H9 (cell line): Measurements from ENCODE around the gene STIM2. TPM values are rescaled to one million over a fixed set of nuclear protein-coding genes. Genes with fewer than 3 reads are reported as not detected.

Source experiments
- DNase-seq: peaks from one replicate; pipeline ENCODE4 v3.0.0-alpha.2; 2017
- H2AFZ ChIP-seq: one replicate; pipeline ENCODE4 v1.6.1; 2013; ENCODE audit warnings: mild to moderate bottlenecking, low read length, control low read depth, moderate library complexity
- H2AK5ac ChIP-seq: 2 replicates; pipeline ENCODE4 v1.6.1; 2013; ENCODE audit warnings: low read length, control low read depth, mixed read lengths; ENCODE audit not compliant: insufficient read length
- H2BK120ac ChIP-seq: one replicate; pipeline ENCODE4 v1.6.1; 2013; ENCODE audit warnings: low read depth, mild to moderate bottlenecking, low read length, control low read depth, inconsistent platforms; ENCODE audit not compliant: poor library complexity, severe bottlenecking
- H2BK12ac ChIP-seq: 2 replicates; pipeline ENCODE4 v1.6.1; 2013; ENCODE audit warnings: low read length, control low read depth, mixed read lengths, low read depth; ENCODE audit not compliant: insufficient read length
- H2BK15ac ChIP-seq: 2 replicates; pipeline ENCODE4 v1.6.1; 2013; ENCODE audit warnings: low read depth, low read length, control low read depth
- H2BK20ac ChIP-seq: one replicate; pipeline ENCODE4 v1.6.1; 2013; ENCODE audit warnings: low read depth, mild to moderate bottlenecking, low read length, control low read depth, inconsistent platforms; ENCODE audit not compliant: poor library complexity, severe bottlenecking
- H2BK5ac ChIP-seq: 2 replicates; pipeline ENCODE4 v1.6.1; 2013; ENCODE audit warnings: low read length, control low read depth, mixed read lengths; ENCODE audit not compliant: insufficient read length
- H3K14ac ChIP-seq: 2 replicates; pipeline ENCODE4 v1.6.1; 2013; ENCODE audit warnings: low read length, control low read depth; ENCODE audit not compliant: insufficient read depth
- H3K18ac ChIP-seq: 2 replicates; pipeline ENCODE4 v1.6.1; 2013; ENCODE audit warnings: low read depth, mild to moderate bottlenecking, mixed read lengths, low read length, control low read depth; ENCODE audit not compliant: insufficient read length
- H3K23ac ChIP-seq: 2 replicates; pipeline ENCODE4 v1.6.1; 2013; ENCODE audit warnings: low read length, control low read depth, mixed read lengths, low read depth; ENCODE audit not compliant: insufficient read length
- H3K23me2 ChIP-seq: 2 replicates; pipeline ENCODE4 v1.6.1; 2013; ENCODE audit warnings: low read depth, mild to moderate bottlenecking, mixed read lengths, low read length, control low read depth; ENCODE audit not compliant: insufficient read length, poor library complexity, severe bottlenecking
- H3K27ac ChIP-seq: 2 replicates; pipeline ENCODE4 v1.5.1; 2013; ENCODE audit warnings: low read length, control low read depth, mixed read lengths, low read depth; ENCODE audit not compliant: insufficient read length
- H3K27me3 ChIP-seq: 2 replicates; pipeline ENCODE4 v1.6.1; 2013; ENCODE audit warnings: low read length, control low read depth, inconsistent platforms; ENCODE audit not compliant: insufficient read depth
- H3K4ac ChIP-seq: 2 replicates; pipeline ENCODE4 v1.6.1; 2013; ENCODE audit warnings: low read depth, mild to moderate bottlenecking, control low read depth, inconsistent platforms, low read length, moderate library complexity
- H3K4me1 ChIP-seq: 2 replicates; pipeline ENCODE4 v1.6.1; 2013; ENCODE audit warnings: low read length, control low read depth, inconsistent platforms; ENCODE audit not compliant: insufficient read depth
- H3K4me2 ChIP-seq: 2 replicates; pipeline ENCODE4 v1.6.1; 2013; ENCODE audit warnings: low read length, control low read depth, mixed read lengths; ENCODE audit not compliant: insufficient read length, insufficient read depth
- H3K56ac ChIP-seq: 2 replicates; pipeline ENCODE4 v1.6.1; 2013; ENCODE audit warnings: low read depth, mild to moderate bottlenecking, mixed read lengths, low read length, control low read depth; ENCODE audit not compliant: insufficient read length
- H3K79me1 ChIP-seq: 2 replicates; pipeline ENCODE4 v1.6.1; 2013; ENCODE audit warnings: low read depth, mild to moderate bottlenecking, moderate library complexity, low read length, control low read depth, inconsistent platforms; ENCODE audit not compliant: insufficient read depth, poor library complexity, severe bottlenecking
- H3K79me2 ChIP-seq: 2 replicates; pipeline ENCODE4 v1.6.1; 2013; ENCODE audit warnings: low read length, control low read depth, inconsistent platforms; ENCODE audit not compliant: insufficient read depth
- H3K9ac ChIP-seq: 2 replicates; pipeline ENCODE4 v1.6.1; 2013; ENCODE audit warnings: low read length, control low read depth, mixed read lengths; ENCODE audit not compliant: insufficient read length; ENCODE audit errors: extremely low read depth
- H3K9me3 ChIP-seq: one replicate; pipeline ENCODE4 v1.6.1; 2013; ENCODE audit warnings: low read depth, low read length, inconsistent platforms; ENCODE audit not compliant: control insufficient read depth
- H3T11ph ChIP-seq: one replicate; pipeline ENCODE4 v1.6.1; 2013; ENCODE audit warnings: mild to moderate bottlenecking, low read length, control low read depth, inconsistent platforms
- H4K20me1 ChIP-seq: one replicate; pipeline ENCODE4 v1.6.1; 2013; ENCODE audit not compliant: control insufficient read depth, insufficient read length, insufficient read depth
- H4K5ac ChIP-seq: 2 replicates; pipeline ENCODE4 v1.6.1; 2013; ENCODE audit warnings: low read depth, mild to moderate bottlenecking, mixed read lengths, low read length, control low read depth; ENCODE audit not compliant: insufficient read length
- H4K8ac ChIP-seq: replicated peaks from 2 replicates; pipeline ENCODE4 v1.6.1; 2013; ENCODE audit warnings: low read length, control low read depth, mixed read lengths, low read depth; ENCODE audit not compliant: insufficient read length
- H4K91ac ChIP-seq: 2 replicates; pipeline ENCODE4 v1.6.1; 2013; ENCODE audit warnings: low read depth, mild to moderate bottlenecking, moderate library complexity, mixed read lengths, low read length, control low read depth; ENCODE audit not compliant: insufficient read length
- H3K27ac Mint-ChIP-seq, 3 experiments: 2 replicates in 2 of 3; 3 replicates in 1 of 3; pipeline ENCODE4 v1.8.0; 2020 to 2021; ENCODE audit warnings: mixed read lengths in 3 of 3, mild to moderate bottlenecking in 1 of 3, moderate library complexity in 1 of 3
- H3K27me3 Mint-ChIP-seq: 2 replicates; pipeline ENCODE4 v1.8.0; 2021; ENCODE audit warnings: low read depth, mild to moderate bottlenecking, moderate library complexity, mixed read lengths
- H3K36me3 Mint-ChIP-seq, 3 experiments: 2 replicates in 2 of 3; 3 replicates in 1 of 3; pipeline ENCODE4 v1.8.0; 2020 to 2021; ENCODE audit warnings: low read depth in 3 of 3, mixed read lengths in 3 of 3; ENCODE audit not compliant: insufficient read depth in 1 of 3
- H3K4me1 Mint-ChIP-seq, 2 experiments: 2 replicates each; pipeline ENCODE4 v1.8.0; 2020; ENCODE audit warnings: mixed read lengths in 2 of 2
- H3K4me3 Mint-ChIP-seq, 2 experiments: 2 replicates in 1 of 2; 3 replicates in 1 of 2; pipeline ENCODE4 v1.8.0; 2020 to 2021; ENCODE audit warnings: mild to moderate bottlenecking in 2 of 2, mixed read lengths in 2 of 2, moderate library complexity in 1 of 2
- H3K9me3 Mint-ChIP-seq, 2 experiments: 2 replicates in 1 of 2; 3 replicates in 1 of 2; pipeline ENCODE4 v1.8.0; 2020; ENCODE audit warnings: mild to moderate bottlenecking in 2 of 2, mixed read lengths in 2 of 2, moderate library complexity in 1 of 2
- CTCF ChIP-seq: fragments of 200-600 bp; sonication (generic); conservative IDR thresholded peaks from 3 replicates; pipeline ENCODE4 v1.8.0; 2021; ENCODE audit warnings: antibody characterized with exemption, mild to moderate bottlenecking
- WGBS: extraction: QIAGEN DNeasy Blood & Tissue Kit; methylation state at CpG from one replicate; pipeline ENCODE4 v1.1.7; 2013; ENCODE audit warnings: missing lambda C conversion rate, low lambda C conversion rate, mixed read lengths; ENCODE audit not compliant: insufficient read length; ENCODE audit errors: extremely low coverage; 5-methylcytosine and 5-hydroxymethylcytosine counted together
- total RNA-seq: library from RNA; stranded (reverse); gene quantifications from 2 replicates; pipeline ENCODE4 v1.2.1, GENCODE V29; 2021

STIM2 gene
- total RNA-seq, 1 experiment from 2014 or later, result 26.2 TPM

- Histone ChIP-seq H3K14ac (no peak overlapping the region), H3K4ac (no peak overlapping the region), H3K4me1 (no peaks in the 10 kb centered on the region; the same call in 1 of the 2 replicates), H2BK12ac (no peak overlapping the region), H3K79me2 (no peaks in the 10 kb centered on the region; the same call in 1 of the 2 replicates), H2AFZ (no peak overlapping the region), H3K23ac (no peak overlapping the region), H3K9ac (peak overlapping the region; percentile 45), H3T11ph (no peak overlapping the region), H3K23me2 (no peaks in the 10 kb centered on the region), H3K9me3 (no peaks in the 10 kb centered on the region), H2BK20ac (no peak overlapping the region), H2BK5ac (no peak overlapping the region), H4K8ac (no peak overlapping the region), H2BK120ac (no peak overlapping the region), H3K79me1 (no peaks in the 10 kb centered on the region), H3K4me2 (no peak overlapping the region), H3K27me3 (no peaks in the 10 kb centered on the region), H2AK5ac (no peak overlapping the region), H4K91ac (no peak overlapping the region), H2BK15ac (no peak overlapping the region), H4K20me1 (no peaks in the 10 kb centered on the region), H3K56ac (no peak overlapping the region), H3K18ac (no peak overlapping the region), H3K27ac (no peak overlapping the region), H4K5ac (no peak overlapping the region)
- whole genome bisulfite sequencing, result no CpG with 5 or more reads among the region's 2 CpGs
- Mint-ChIP-seq H3K4me1 (peaks cover 17 to 22% of the 10 kb centered on the region in 2 experiments), H3K27me3 (no peaks in the 10 kb centered on the region), H3K27ac (peak overlapping the region; percentile 7 to 36 (median 28); a peak in 4 of 7 replicates), H3K9me3 (no peaks in the 10 kb centered on the region), H3K36me3 (no peaks in the 10 kb centered on the region), H3K4me3 (no peak overlapping the region)
- no peak for DNase-seq
- no peak for TF ChIP-seq CTCF
Measured at GRCh38 chr4:26900765-26901164, 40.1 kb downstream of the STIM2 start.
